HG03039 (cell line): ENCODE data around the gene ING2.
"Not testable (repeated sequence)": the region's sequence is repeated elsewhere in the genome, so short reads cannot be mapped to it uniquely, and the experiment has no call there.

Experiments
- ATAC-seq: cut with Tn5 transposase; IDR thresholded peaks from one replicate; pipeline ENCODE4 v1.9.1; 2021; ENCODE audit warnings: mild to moderate bottlenecking, moderate library complexity; ENCODE audit not compliant: unreplicated experiment

The ING2 gene

GRCh38 chr4:183544109-183544508 lies 39.3 kb downstream of the ING2 start:
- ATAC-seq, result no peak

GRCh38 chr4:183546376-183546775 lies 41.5 kb downstream of the ING2 start:
- ATAC-seq, result no peak

GRCh38 chr4:183548306-183548705 lies 43.4 kb downstream of the ING2 start:
- ATAC-seq, result no peak

- ATAC-seq, result no peak
These were observed 45.7 kb downstream of the ING2 start for GRCh38 chr4:183550345-183551093.

- no peak for ATAC-seq
These were observed 47.7 kb downstream of the ING2 start for GRCh38 chr4:183552274-183553146.

- not testable (repeated sequence) for ATAC-seq
These were observed 48.3 kb downstream of the ING2 start for GRCh38 chr4:183553147-183553478.

GRCh38 chr4:183553601-183554345 lies 48.9 kb downstream of the ING2 start:
- ATAC-seq, result no peak

GRCh38 chr4:183554346-183554686 lies 49.5 kb downstream of the ING2 start:
- ATAC-seq, result no peak

GRCh38 chr4:183554878-183555585 lies 50.2 kb downstream of the ING2 start:
- ATAC-seq, result no peak

- ATAC-seq, result no peak
These were observed 52.1 kb downstream of the ING2 start for GRCh38 chr4:183556947-183557346.

- no peak for ATAC-seq
These were observed 52.8 kb downstream of the ING2 start for GRCh38 chr4:183557611-183558010.

- no peak for ATAC-seq
These were observed 54.0 kb downstream of the ING2 start for GRCh38 chr4:183558873-183559272.

- ATAC-seq, result no peak
These were observed 57.0 kb downstream of the ING2 start for GRCh38 chr4:183561905-183562304.
